Activated CD8-positive, alpha-beta memory T cell treated with anti-CD3 and anti-CD28 coated beads for 48 hours (primary cell): ENCODE results near the gene APC2.

Source experiments
- DNase-seq, 3 experiments: peaks; one replicate each; pipeline ENCODE4 v3.0.0-alpha.2; 2020; ENCODE audit warnings: low read depth in 2 of 3, low spot score in 2 of 3

The APC2 gene

GRCh38 chr19:1460033-1460995, 10.4 kb downstream of the APC2 start:
- no peak for DNase-seq

- DNase-seq = no peak
Measured at GRCh38 chr19:1461862-1462261, 11.9 kb downstream of the APC2 start.

GRCh38 chr19:1465191-1466016, 15.5 kb downstream of the APC2 start:
- no peak for DNase-seq

- DNase-seq = no peak
Measured at GRCh38 chr19:1466018-1466460, 16.1 kb downstream of the APC2 start.

GRCh38 chr19:1466461-1467214, 16.7 kb downstream of the APC2 start:
- DNase-seq = no peak

- no peak for DNase-seq
Measured at GRCh38 chr19:1467215-1467489, 17.2 kb downstream of the APC2 start.

GRCh38 chr19:1467490-1468273, 17.8 kb downstream of the APC2 start:
- DNase-seq = no peak

- no peak for DNase-seq
Measured at GRCh38 chr19:1468274-1468820, 18.4 kb downstream of the APC2 start.

- no peak for DNase-seq
Measured at GRCh38 chr19:1468821-1469254, 18.9 kb downstream of the APC2 start.

- no peak for DNase-seq
Measured at GRCh38 chr19:1469255-1470054, 19.5 kb downstream of the APC2 start.

- no peak for DNase-seq
Measured at GRCh38 chr19:1470055-1470304, 20.1 kb downstream of the APC2 start.

GRCh38 chr19:1470305-1471009, 20.5 kb downstream of the APC2 start:
- peak in 1 of 3 experiments; percentile 37 for DNase-seq

- DNase-seq = no peak
Measured at GRCh38 chr19:1471010-1471514, 21.1 kb downstream of the APC2 start.

- DNase-seq = no peak
Measured at GRCh38 chr19:1471515-1472160, 21.7 kb downstream of the APC2 start.

GRCh38 chr19:1472231-1473084, 22.5 kb downstream of the APC2 start:
- DNase-seq = no peak

- DNase-seq = no peak
Measured at GRCh38 chr19:1473085-1473851, 23.3 kb downstream of the APC2 start.
